ENCODE measurements around the gene GNG14. TPM values are rescaled to one million over a fixed set of nuclear protein-coding genes. Genes with fewer than 3 reads are reported as not detected.

GNG14 gene
- total and polyA plus RNA-seq, 2 of the 13 experiments (the other 11 are each of a cell fraction or from before 2014, with no cell fraction given): not detected

- TF ChIP-seq MAFF (IDR thresholded peaks at IDR 0.05; ENCODE audit: low read depth, low read length) (no peak), ADNP (CRISPR knock-in tag; IDR thresholded peaks at IDR 0.05) (no peak), TFAP4 (IDR thresholded peaks at IDR 0.05; ENCODE audit: borderline replicate concordance, low read depth) (no peak), FOXM1 (CRISPR knock-in tag; IDR thresholded peaks at IDR 0.05) (no peak), HOXA5 (CRISPR knock-in tag; IDR thresholded peaks at IDR 0.05) (no peak), CREBL2 (CRISPR knock-in tag; IDR thresholded peaks at IDR 0.05; ENCODE audit: borderline replicate concordance) (no peak), ELF1 (CRISPR knock-in tag; IDR thresholded peaks at IDR 0.05) (peak; percentile 18), POGK (CRISPR knock-in tag; conservative IDR thresholded peaks at IDR 0.05) (no peak), ZZZ3 (CRISPR knock-in tag; IDR thresholded peaks at IDR 0.05; ENCODE audit: borderline replicate concordance) (peak; percentile 35; the same call in 1 of the 2 replicates), ZFP41 (CRISPR knock-in tag; IDR thresholded peaks at IDR 0.05; ENCODE audit: borderline replicate concordance) (no peak), ZFYVE20 (CRISPR knock-in tag; IDR thresholded peaks at IDR 0.05; ENCODE audit: borderline replicate concordance, low read depth) (no peak), ZNF432 (CRISPR knock-in tag; IDR thresholded peaks at IDR 0.05; ENCODE audit: borderline replicate concordance) (no peak), POLR2AphosphoS2 (IDR thresholded peaks at IDR 0.05; ENCODE audit: low read depth, low read length) (no peak), SOX5 (CRISPR knock-in tag; IDR thresholded peaks at IDR 0.05; ENCODE audit: borderline replicate concordance) (no peak), TBX3 (IDR thresholded peaks at IDR 0.05; ENCODE audit: borderline replicate concordance) (no peak), SKI (IDR thresholded peaks at IDR 0.05; ENCODE audit: partially characterized antibody) (no peak), MYC (CRISPR knock-in tag; IDR thresholded peaks at IDR 0.05; ENCODE audit: borderline replicate concordance) (peak; percentile 39; the same call in 1 of the 2 replicates), LRRFIP1 (CRISPR knock-in tag; conservative IDR thresholded peaks at IDR 0.05) (no peak), ZBTB3 (CRISPR knock-in tag; IDR thresholded peaks at IDR 0.05; ENCODE audit: borderline replicate concordance, low read depth) (no peak), ZNF572 (CRISPR knock-in tag; IDR thresholded peaks at IDR 0.05) (no peak), HMGXB4 (CRISPR knock-in tag; IDR thresholded peaks at IDR 0.05; ENCODE audit: borderline replicate concordance in 1 of 2, low read depth in 1 of 2) (peak in 1 of 2 experiments; percentile 61; a peak in 1 of 4 replicates)
These were observed 49.4 kb downstream of the GNG14 start, which contains the start of gene GET3 (continued) for GRCh38 chr19:12736995-12737834.
